DOHH2 (cell line): Measurements from ENCODE around the gene MTCL1.

Source experiments
- CTCF ChIP-seq: fragments of 200-600 bp; sonication (generic); IDR thresholded peaks from one replicate; pipeline ENCODE4 v1.5.1; 2014; ENCODE audit warnings: antibody characterized with exemption, mild to moderate bottlenecking, low read depth, low read length; ENCODE audit not compliant: poor library complexity, severe bottlenecking
- EZH2phosphoT487 ChIP-seq: fragments of 200-600 bp; sonication (generic); IDR thresholded peaks from 2 replicates; pipeline ENCODE4 v1.6.1; 2017; ENCODE audit warnings: borderline replicate concordance, mild to moderate bottlenecking, antibody characterized with exemption, low read length, moderate library complexity, mixed read lengths

DNA sequence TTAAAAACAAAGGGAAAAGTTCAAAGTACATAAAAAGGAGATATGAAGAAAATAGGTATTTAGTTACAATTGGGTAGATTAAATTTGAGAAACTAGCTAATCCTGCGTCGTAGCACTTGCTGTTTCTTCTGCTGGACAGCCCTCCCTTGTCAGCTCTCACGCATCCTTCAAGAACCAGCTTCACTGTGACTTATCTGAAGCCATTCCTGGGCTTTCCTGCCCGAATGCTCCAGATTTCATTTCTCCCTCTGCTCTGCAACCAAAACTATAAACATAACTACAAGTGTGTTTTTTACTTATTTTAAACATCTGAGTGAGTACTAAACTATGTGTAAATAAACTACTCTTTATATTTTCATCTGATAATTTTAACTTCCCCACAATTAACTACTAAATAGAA is 149.2 kb downstream of the MTCL1 start:
- TF ChIP-seq CTCF (no peak), EZH2phosphoT487 (no peak)
